HG03095 (cell line): ENCODE results near the gene ASH1L.
"Not testable (repeated sequence)": the region's sequence is repeated elsewhere in the genome, so short reads cannot be mapped to it uniquely, and the experiment has no call there.

Source experiments
- ATAC-seq: cut with Tn5 transposase; IDR thresholded peaks from one replicate; pipeline ENCODE4 v1.9.1; 2021; ENCODE audit warnings: moderate library complexity; ENCODE audit not compliant: unreplicated experiment

ASH1L gene

GRCh38 chr1:155313261-155313660 lies 249.3 kb downstream of the ASH1L start:
- ATAC-seq = no peak

DNA sequence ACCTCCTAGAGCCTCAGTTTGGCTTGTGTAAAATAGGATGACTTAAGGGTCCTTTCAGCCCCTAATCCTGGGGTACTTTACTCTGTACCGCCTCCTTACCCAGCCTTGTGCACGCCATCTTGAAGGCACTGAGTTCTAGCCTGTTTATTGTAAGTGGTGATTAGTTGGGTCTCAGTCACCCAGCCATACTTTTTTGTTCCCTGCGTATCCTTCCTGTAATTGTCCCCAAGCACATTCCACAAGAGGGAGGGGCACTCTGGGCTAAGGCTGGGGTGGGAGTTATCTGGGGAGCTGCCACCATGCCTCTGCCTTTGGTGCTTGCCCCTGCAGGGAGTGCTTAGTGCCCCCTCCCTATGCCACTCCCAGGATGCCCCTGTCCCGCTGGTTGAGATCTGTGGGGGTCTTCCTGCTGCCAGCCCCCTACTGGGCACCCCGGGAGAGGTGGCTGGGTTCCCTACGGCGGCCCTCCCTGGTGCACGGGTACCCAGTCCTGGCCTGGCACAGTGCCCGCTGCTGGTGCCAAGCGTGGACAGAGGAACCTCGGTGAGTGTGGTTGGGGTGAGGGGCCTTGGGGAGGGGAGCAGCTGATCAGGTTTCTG lies 253.1 kb downstream of the ASH1L start:
- no peak for ATAC-seq

DNA sequence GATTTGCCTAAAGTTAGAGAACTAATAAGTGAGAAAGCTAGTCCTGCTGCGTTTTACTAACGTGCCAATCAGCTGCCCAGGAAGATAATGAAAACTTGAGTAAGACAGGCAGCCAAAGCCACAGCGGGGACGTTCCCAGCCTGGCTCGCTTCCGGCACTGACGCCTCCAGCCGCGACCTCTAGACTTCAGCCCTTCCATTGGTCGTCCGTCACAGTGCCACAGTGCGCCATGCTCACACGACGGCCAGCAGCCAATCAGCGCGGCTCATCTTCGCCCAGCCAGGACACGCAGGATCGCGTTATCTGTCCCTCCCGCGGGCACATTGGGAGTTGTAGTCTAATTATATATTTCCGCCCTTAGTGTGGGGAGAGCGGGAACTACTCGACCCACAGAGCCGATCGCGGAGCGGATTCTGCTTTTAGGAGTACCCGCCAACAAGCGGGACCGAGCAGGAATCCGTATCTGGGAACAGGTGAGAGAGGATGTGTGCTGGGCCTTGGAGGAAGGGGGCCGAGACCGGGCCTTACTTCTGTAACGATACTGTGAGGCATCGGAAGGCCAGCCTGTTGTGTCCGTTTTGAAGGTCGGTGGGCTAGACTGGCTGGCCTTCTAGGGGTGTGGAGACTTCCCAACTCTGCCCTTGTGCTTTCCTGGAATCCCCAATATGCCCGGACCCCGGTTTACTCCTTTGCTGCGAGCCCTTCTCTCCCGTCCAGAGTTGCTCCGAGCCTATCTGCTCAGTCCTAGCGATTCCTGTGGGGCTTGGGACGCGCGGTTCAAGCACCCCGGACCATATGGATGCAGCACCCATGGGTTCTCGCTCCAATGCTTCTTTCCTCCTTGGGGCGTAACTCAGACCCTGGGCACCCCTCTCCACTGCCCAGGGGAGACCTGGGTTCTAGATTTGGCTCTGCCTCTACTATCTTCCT lies 253.8 kb downstream of the ASH1L start, which contains the start of gene FDPS:
TSS of gene FDPS (plus strand) at position 374 of the 930 bp plus-strand sequence. CDS start 924 bp downstream, outside the sequence.
- peak; percentile 89 for ATAC-seq

- ATAC-seq = no peak
Measured at GRCh38 chr1:155307247-155307740, 255.3 kb downstream of the ASH1L start.

- ATAC-seq = no peak
Measured at GRCh38 chr1:155305881-155306391, 256.7 kb downstream of the ASH1L start.

DNA sequence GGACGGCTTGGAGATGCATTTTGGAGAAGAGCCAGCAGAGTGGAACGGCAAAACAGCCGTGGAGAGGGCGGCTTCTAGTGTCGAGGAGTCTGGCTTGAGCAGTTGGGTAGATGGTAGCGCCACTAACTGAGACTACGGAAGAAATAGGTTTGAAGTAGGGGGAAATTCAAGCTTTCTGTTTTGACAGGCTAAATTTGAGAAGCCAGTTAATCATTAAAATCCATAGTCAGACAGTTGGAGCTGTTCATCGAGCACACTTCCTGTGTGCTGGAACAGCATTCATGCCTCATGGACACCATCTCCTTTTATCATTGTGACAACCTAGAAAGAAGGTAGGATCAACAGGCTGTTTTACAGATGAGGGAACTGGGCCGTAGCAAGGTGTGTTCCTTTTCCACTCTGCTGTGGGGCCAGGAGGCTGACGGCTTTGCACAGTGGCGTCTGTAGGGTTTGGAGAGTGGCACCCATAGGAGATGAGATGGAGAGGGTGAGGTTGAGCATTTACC lies 258.0 kb downstream of the ASH1L start:
- no peak for ATAC-seq

GRCh38 chr1:155301342-155301841 lies 261.2 kb downstream of the ASH1L start, which contains the start of gene PKLR:
TSS of gene PKLR (minus strand) at chr1:155301438. CDS start at chr1:155301395, 43 bp downstream.
- ATAC-seq = no peak

DNA sequence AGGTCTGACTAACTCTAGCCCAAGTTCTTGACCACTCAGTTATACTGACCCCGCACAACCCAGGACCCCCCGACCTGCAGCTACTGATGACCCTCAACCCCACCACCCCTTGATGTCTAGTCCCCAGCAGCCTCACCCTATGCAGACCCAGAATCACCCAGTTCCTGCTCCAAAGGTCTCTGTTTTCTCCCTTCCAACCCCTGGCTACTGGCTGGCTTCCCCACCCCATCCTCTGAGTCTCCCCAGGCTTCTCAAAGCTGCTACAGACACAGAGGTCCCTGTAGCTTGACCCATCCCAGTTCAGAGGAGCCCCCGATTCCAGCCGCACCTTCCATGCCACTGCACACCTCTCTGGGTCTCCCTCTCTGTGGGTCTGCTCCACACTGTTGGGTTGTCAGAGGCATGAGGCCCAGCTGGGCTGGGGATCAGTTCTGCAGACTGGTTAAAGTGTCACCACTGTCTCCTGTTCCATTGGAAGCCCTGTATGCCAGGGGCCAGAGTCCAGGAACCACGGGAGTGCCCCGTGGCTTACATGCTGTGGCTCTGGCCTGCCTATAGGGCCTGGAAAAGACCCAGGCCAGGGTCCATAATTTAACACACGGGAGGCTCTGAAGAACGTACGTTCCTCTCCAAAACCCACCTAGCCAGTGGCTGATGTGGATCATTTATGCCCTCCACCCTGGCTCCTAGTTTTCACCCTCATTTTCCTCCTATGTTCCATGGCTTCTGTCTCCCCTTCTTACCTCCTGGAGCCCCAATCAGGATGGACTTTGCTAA lies 261.9 kb downstream of the ASH1L start:
- no peak for ATAC-seq

- ATAC-seq = no peak
Measured at GRCh38 chr1:155300024-155300423, 262.6 kb downstream of the ASH1L start.

- no peak for ATAC-seq
Measured at GRCh38 chr1:155297384-155297783, 265.2 kb downstream of the ASH1L start.

GRCh38 chr1:155296661-155297060 lies 265.9 kb downstream of the ASH1L start:
- ATAC-seq = no peak

DNA sequence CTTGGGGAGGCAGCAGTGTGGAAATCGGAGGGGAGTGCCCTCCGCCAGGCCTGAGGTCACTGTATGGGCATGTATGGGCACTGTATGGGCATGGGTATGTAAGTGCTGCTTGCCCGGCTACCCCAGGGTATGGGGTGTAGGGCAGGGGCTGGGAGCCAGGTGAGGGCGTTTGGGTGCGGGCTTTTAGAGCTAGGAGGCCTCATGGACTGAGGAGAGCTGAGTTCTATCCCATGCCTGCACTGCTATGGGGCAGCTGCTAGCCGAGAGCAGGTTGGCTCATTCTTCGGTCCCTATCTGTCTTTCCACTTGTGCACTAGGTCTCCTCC lies 266.7 kb downstream of the ASH1L start:
- ATAC-seq = no peak

DNA sequence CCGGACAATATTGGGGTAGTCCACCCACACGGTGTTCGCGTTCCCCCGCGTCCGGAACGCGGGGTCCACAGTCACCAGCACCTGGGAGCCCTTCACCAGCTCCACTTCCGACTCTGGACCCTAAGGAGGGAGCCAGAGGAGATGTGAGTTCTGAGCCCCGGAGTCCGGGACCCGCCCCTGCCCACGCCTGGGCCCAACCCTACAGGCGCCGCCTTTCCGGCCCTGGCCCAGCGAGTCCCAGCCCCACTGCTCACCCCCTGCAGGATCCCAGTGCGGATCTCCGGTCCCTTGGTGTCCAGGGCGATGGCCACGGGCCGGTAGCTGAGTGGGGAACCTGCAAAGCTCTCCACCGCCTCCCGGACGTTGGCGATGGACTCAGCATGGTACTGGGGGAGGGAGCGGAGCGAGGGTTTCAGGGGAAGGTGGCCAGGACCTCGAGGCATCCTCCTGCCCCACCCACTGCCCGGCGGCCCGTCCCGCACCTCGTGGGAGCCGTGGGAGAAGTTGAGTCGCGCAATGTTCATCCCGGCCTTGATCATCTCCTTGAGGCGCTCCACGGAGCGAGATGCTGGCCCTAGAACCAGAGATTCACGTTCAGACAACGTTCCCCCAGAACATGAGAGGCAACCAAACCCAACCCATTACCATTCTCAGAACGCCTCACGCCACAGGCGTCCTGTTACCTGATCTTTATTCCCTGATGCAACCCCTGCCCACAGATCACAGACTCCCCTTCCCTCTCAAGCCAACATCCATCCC lies 267.2 kb downstream of the ASH1L start:
- no peak for ATAC-seq

DNA sequence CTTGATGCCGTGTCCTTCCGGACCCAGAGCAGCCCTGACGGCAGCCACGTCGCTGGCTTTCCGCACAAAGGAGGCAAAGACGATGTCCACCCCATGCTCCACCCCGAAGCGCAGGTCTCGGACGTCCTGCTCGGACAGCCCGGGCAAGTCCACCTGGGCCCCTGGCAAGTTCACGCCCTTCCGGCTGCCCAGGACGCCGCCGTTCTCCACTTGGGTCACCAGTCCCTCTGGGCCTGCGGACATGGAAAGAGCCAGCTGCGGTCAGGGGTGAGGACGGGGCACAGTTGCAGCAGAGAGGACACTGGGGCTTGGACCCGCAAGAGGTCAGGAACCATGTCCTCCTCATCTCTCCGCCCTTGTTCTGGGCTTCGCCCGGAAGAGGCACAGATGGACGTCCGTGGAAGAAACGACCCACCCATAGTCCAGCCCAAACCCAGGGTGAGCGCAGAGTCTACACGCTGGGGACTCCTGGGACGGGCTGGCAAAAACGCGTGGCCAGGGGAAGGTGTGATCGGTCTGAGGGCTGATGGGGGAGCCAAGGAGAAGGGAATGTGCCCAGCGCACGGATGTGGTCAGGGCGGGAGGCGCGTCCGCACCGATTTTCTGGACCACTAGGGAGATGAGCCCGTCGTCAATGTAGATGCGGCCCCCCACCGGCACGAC lies 268.0 kb downstream of the ASH1L start:
- no peak for ATAC-seq

- ATAC-seq = no peak
Measured at GRCh38 chr1:155293086-155293749, 269.4 kb downstream of the ASH1L start.

DNA sequence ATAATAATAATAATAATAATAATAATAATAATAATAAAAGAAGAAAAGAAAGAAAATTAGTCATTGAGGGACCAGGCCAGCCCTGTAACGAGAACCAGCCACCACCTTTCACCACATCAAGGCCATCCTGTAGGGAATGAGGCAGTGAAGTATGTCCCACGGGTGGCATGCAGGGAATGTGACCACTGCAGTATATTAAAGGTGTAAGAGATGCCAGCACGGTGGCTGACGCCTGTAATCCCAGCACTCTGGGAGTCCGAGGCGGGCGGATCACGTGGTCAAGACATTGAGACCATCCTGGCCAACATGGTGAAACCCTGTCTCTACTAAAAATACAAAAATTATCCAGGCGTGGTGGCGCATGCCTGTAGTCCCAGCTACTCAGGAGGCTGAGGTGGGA lies 271.6 kb downstream of the ASH1L start:
- not testable (repeated sequence) for ATAC-seq

DNA sequence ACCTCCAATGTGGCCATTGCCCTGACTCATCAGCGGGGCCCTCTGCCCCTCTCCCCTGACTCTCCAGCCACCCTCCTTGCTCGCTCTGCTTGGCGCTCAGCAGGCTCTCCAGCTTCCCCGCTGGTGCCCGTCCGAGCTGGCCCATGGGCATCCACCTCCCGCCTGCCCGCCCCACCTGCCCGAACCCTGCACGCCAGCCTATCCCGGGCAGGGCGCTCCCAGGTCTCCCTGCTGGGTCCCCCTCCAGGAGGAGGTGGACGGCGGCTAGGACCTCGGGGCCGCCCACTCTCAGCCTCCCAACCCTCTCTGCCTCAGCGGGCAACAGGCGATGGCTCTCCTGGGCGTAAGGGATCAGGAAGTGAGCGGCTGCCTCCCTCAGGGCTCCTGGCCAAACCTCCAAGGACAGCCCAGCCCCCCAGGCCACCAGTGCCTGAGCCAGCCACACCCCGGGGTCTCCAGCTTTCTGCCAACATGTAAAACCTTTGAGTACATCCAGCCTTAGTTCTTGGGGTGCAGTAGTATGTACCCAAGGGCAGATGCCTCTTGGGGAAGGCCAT lies 274.5 kb downstream of the ASH1L start:
- ATAC-seq = no peak

DNA sequence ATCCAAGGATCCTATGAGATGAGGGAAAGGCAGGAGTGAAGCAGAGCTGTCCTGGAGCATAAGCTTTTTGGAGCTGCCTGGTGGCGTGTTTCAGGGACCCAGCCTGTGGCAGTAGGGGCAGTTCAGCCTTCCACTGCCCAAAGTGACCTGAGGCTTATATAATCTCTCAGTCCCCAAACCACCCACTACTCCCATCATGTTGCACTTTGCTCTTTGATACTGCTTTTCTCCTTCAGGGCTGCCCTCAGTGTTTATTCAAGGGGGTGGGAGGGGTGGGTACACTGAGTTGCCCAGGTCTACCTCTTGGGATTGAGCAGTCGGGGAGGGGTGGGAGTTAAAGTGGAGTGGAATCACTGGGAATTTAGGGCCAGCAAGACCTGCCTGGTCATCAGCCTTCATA lies 276.1 kb downstream of the ASH1L start:
- no peak for ATAC-seq

DNA sequence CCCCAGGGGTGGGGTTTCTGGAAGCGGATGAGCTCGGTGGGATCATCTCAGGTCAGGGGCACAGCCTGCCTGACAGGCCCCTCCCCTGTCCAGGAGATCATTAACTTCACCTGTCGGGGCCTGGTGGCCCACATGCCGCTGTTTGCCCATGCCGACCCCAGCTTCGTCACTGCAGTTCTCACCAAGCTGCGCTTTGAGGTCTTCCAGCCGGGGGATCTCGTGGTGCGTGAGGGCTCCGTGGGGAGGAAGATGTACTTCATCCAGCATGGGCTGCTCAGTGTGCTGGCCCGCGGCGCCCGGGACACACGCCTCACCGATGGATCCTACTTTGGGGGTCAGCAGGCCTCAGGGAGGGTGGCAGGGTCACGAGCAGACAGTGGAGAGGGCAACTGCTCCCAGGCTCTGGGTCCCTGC lies 277.0 kb downstream of the ASH1L start:
- ATAC-seq = no peak
